SKM-1 treated with dmso at 0.1 percent for 144 hours (cell line): ENCODE data around the gene EFNA1.

Experiments used
- DNase-seq: peaks from one replicate; lab custom pipeline; 2025; ENCODE audit not compliant: unreplicated experiment; lab: John Stamatoyannopoulos, UW

EFNA1 gene

GRCh38 chr1:155173478-155174323 lies 46.0 kb downstream of the EFNA1 start, which contains the start of gene TRIM46:
TRIM46 (plus strand) TSS chr1:155173849; CDS start chr1:155173967, 118 bp downstream.
- peak; percentile 40 for DNase-seq

GRCh38 chr1:155174324-155175280 lies 46.9 kb downstream of the EFNA1 start:
- DNase-seq: no peak

- no peak for DNase-seq
Measured at GRCh38 chr1:155175281-155175926, 47.7 kb downstream of the EFNA1 start.

GRCh38 chr1:155175927-155176371 lies 48.3 kb downstream of the EFNA1 start:
- DNase-seq: no peak

GRCh38 chr1:155176544-155177071 lies 48.9 kb downstream of the EFNA1 start:
- DNase-seq: peak; percentile 73

- DNase-seq: no peak
Measured at GRCh38 chr1:155177192-155177917, 49.7 kb downstream of the EFNA1 start.

- no peak for DNase-seq
Measured at GRCh38 chr1:155177918-155178281, 50.2 kb downstream of the EFNA1 start.

GRCh38 chr1:155178441-155179111 lies 50.9 kb downstream of the EFNA1 start:
- DNase-seq: peak; percentile 90

GRCh38 chr1:155179112-155180031 lies 51.7 kb downstream of the EFNA1 start:
- DNase-seq: no peak

GRCh38 chr1:155181371-155182051 lies 53.8 kb downstream of the EFNA1 start:
- DNase-seq: no peak

- no peak for DNase-seq
Measured at GRCh38 chr1:155182052-155182550, 54.4 kb downstream of the EFNA1 start.

- DNase-seq: no peak
Measured at GRCh38 chr1:155183775-155184221, 56.1 kb downstream of the EFNA1 start.

GRCh38 chr1:155184351-155184811 lies 56.7 kb downstream of the EFNA1 start:
- no peak for DNase-seq
